Measurements from ENCODE around the gene KIF5A. TPM values are rescaled to one million over a fixed set of nuclear protein-coding genes. Genes with fewer than 3 reads are reported as not detected.
A peak's percentile ranks its signal among the peaks of the same experiment; 100 is the strongest.

The KIF5A gene
- total and polyA plus RNA-seq, 2 of the 13 experiments (the other 11 are each of a cell fraction or from before 2014, with no cell fraction given): 1.6 to 11.9 TPM

- TF ChIP-seq THAP9 (CRISPR knock-in tag; IDR thresholded peaks at IDR 0.05; ENCODE audit: borderline replicate concordance) (peak; percentile 64; the same call in 1 of the 2 replicates), MEIS1 (CRISPR knock-in tag; IDR thresholded peaks at IDR 0.05; ENCODE audit: borderline replicate concordance) (peak; percentile 50), SMAD1 (CRISPR knock-in tag; IDR thresholded peaks at IDR 0.05; ENCODE audit: borderline replicate concordance, low read depth) (peak; percentile 62; the same call in 1 of the 2 replicates), TOE1 (CRISPR knock-in tag; IDR thresholded peaks at IDR 0.05) (0 out of 2 replicates have a peak, but pooled peaks have one; percentile 46), CENPT (CRISPR knock-in tag; IDR thresholded peaks at IDR 0.05; ENCODE audit: low read depth) (no peak), ZNF234 (CRISPR knock-in tag; conservative IDR thresholded peaks at IDR 0.05) (no peak), TAF1 (CRISPR knock-in tag; IDR thresholded peaks at IDR 0.05) (peak; percentile 41; the same call in 1 of the 2 replicates), PAXIP1 (CRISPR knock-in tag; conservative IDR thresholded peaks at IDR 0.05) (peak; percentile 94), ZNF354B (CRISPR knock-in tag; IDR thresholded peaks at IDR 0.05) (no peak), IKZF1 (IDR thresholded peaks at IDR 0.05) (no peak), ZNF747 (CRISPR knock-in tag; IDR thresholded peaks at IDR 0.05; ENCODE audit: borderline replicate concordance) (peak; percentile 52; the same call in 1 of the 2 replicates), FUBP1 (CRISPR knock-in tag; IDR thresholded peaks at IDR 0.05; ENCODE audit: borderline replicate concordance) (no peak), AKAP8 (CRISPR knock-in tag; IDR thresholded peaks at IDR 0.05) (0 out of 2 replicates have a peak, but pooled peaks have one; percentile 34), MLLT10 (CRISPR knock-in tag; IDR thresholded peaks at IDR 0.05) (no peak), ZNF746 (CRISPR knock-in tag; IDR thresholded peaks at IDR 0.05) (peak; percentile 63; the same call in 1 of the 2 replicates), ZBTB2 (CRISPR knock-in tag; IDR thresholded peaks at IDR 0.05; ENCODE audit: low read depth) (peak; percentile 62), ZNF761 (CRISPR knock-in tag; conservative IDR thresholded peaks at IDR 0.05) (no peak), ZNF781 (CRISPR knock-in tag; IDR thresholded peaks at IDR 0.05; ENCODE audit: borderline replicate concordance, not compliant biosample characterization) (peak; percentile 73)
These were observed 26.1 kb downstream of the KIF5A start (continued) for GRCh38 chr12:57575771-57576612.
